ENCODE results near the gene IL31.

- TF ChIP-seq CTCF (conservative IDR thresholded peaks at IDR 0.05; ENCODE audit: low read length) (no peak), EZH2phosphoT487 (IDR thresholded peaks at IDR 0.05; ENCODE audit: borderline replicate concordance) (no peak)
These were observed 46.2 kb downstream of the IL31 start for GRCh38 chr12:122127839-122128238.

Measured in Loucy (cell line).